ENCODE measurements around the gene OSBPL3. TPM values are rescaled to one million over a fixed set of nuclear protein-coding genes. Genes with fewer than 3 reads are reported as not detected.

OSBPL3 gene
- total RNA-seq, 1 experiment from 2014 or later: 36.8 TPM

DNA sequence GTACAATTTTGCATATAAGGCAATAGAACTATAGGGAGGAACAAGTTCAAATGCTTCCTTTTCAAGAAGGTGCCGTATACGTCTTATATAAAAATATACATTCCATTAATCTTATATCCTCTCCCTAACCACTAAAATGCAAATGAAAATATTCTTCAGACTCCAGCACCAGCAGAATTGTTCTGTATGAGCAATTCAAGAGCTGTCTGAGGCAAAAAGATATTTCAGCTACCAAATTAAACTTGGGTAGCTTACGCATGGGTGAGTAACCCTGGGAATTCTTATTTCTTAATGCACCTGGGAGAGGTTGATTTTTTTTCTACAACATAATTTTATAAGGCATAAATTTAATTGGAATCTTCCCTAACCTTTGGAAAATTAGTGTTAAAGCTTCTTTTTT lies 180.5 kb downstream of the OSBPL3 start:
- Histone ChIP-seq H3K4me2 (ENCODE audit: low read length) (no peak overlapping the region), H3K79me2 (ENCODE audit: insufficient read depth, low read length) (no peaks in the 10 kb centered on the region), H3K27ac (ENCODE audit: low read depth, low read length) (no peak overlapping the region), H3K4me3 (replicated peaks in 1 of 2; ENCODE audit: low read depth in 1 of 2, low read length in 2 of 2) (no peak overlapping the region), H3K4me1 (ENCODE audit: control insufficient read depth in 1 of 2, insufficient read depth in 2 of 2, low read length in 2 of 2) (no peaks in the 10 kb centered on the region), H3K9ac (ENCODE audit: low read length) (no peak overlapping the region), H4K20me1 (ENCODE audit: insufficient read depth) (no peaks in the 10 kb centered on the region), H3K9me3 (ENCODE audit: control insufficient read depth in 1 of 2, insufficient read depth in 1 of 2, low read depth in 1 of 2, low read length in 2 of 2) (no peaks in the 10 kb centered on the region), H3K27me3 (ENCODE audit: insufficient read depth, low read length) (no peaks in the 10 kb centered on the region), H3K9me2 (ENCODE audit: insufficient read depth) (no peaks in the 10 kb centered on the region), H3K36me3 (ENCODE audit: control insufficient read depth in 1 of 2, insufficient read depth in 2 of 2, low read length in 2 of 2) (peaks cover 8 to 12% of the 10 kb centered on the region in 2 experiments; a peak in 3 of 4 replicates), H2AFZ (ENCODE audit: low read depth, low read length, poor library complexity, severe bottlenecking) (no peak overlapping the region)
- DNase-seq (ENCODE audit: low read depth, low spot score) (no peak), ATAC-seq (no peak)
- CTCF ChIA-PET: interaction anchor here (1.8 kb wide), 1 partner anchor 13 kb away, joined by 10 read pairs; no protein-coding TSS in a partner anchor
- POLR2A ChIA-PET: no interaction called here
- TSS peak; percentile 12 for BruUV-seq (replicated peaks)
- no peak for TF ChIP-seq YY1 (IDR thresholded peaks at IDR 0.05; ENCODE audit: extremely low read depth, insufficient replicate concordance, low read depth, low read length)
- no peak for TF ChIP-seq ELF1 (IDR thresholded peaks at IDR 0.05; ENCODE audit: borderline replicate concordance, low read depth)
- no peak for TF ChIP-seq CBX3 (IDR thresholded peaks at IDR 0.05; ENCODE audit: low read depth)
- no peak for TF ChIP-seq SP1 (IDR thresholded peaks at IDR 0.05; ENCODE audit: low read depth)
- TF ChIP-seq EZH2 (IDR thresholded peaks at IDR 0.05): no peak
- no peak for TF ChIP-seq EZH2phosphoT487 (IDR thresholded peaks at IDR 0.05; ENCODE audit: borderline replicate concordance)
- TF ChIP-seq ZNF274 (IDR thresholded peaks at IDR 0.05; ENCODE audit: low read depth, low read length): no peak
- no peak for TF ChIP-seq EGR1 (IDR thresholded peaks at IDR 0.05; ENCODE audit: low read depth)
- no peak for TF ChIP-seq SIN3A (IDR thresholded peaks at IDR 0.05; ENCODE audit: low read depth)
- TF ChIP-seq POLR2A (IDR thresholded peaks at IDR 0.05; ENCODE audit: borderline replicate concordance, extremely low read depth, insufficient read depth, insufficient read length): no peak
- TF ChIP-seq, protein P1, sequence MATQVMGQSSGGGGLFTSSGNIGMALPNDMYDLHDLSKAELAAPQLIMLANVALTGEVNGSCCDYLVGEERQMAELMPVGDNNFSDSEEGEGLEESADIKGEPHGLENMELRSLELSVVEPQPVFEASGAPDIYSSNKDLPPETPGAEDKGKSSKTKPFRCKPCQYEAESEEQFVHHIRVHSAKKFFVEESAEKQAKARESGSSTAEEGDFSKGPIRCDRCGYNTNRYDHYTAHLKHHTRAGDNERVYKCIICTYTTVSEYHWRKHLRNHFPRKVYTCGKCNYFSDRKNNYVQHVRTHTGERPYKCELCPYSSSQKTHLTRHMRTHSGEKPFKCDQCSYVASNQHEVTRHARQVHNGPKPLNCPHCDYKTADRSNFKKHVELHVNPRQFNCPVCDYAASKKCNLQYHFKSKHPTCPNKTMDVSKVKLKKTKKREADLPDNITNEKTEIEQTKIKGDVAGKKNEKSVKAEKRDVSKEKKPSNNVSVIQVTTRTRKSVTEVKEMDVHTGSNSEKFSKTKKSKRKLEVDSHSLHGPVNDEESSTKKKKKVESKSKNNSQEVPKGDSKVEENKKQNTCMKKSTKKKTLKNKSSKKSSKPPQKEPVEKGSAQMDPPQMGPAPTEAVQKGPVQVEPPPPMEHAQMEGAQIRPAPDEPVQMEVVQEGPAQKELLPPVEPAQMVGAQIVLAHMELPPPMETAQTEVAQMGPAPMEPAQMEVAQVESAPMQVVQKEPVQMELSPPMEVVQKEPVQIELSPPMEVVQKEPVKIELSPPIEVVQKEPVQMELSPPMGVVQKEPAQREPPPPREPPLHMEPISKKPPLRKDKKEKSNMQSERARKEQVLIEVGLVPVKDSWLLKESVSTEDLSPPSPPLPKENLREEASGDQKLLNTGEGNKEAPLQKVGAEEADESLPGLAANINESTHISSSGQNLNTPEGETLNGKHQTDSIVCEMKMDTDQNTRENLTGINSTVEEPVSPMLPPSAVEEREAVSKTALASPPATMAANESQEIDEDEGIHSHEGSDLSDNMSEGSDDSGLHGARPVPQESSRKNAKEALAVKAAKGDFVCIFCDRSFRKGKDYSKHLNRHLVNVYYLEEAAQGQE (IDR thresholded peaks at IDR 0.05; ENCODE audit: low read depth): no peak
- TF ChIP-seq ZFX (IDR thresholded peaks at IDR 0.05): no peak
- no peak for TF ChIP-seq POLR2AphosphoS5 (IDR thresholded peaks at IDR 0.05; ENCODE audit: low read depth, low read length)
- TF ChIP-seq, protein P2, sequence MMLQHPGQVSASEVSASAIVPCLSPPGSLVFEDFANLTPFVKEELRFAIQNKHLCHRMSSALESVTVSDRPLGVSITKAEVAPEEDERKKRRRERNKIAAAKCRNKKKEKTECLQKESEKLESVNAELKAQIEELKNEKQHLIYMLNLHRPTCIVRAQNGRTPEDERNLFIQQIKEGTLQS (IDR thresholded peaks at IDR 0.05): no peak
- RAD21 ChIA-PET (ENCODE audit: low non-redundant PET in 1 of 2, low total read pairs in 2 of 2, uncharacterized antibody in 2 of 2, unreplicated experiment in 2 of 2): no interaction called here
- intact Hi-C loops (cut with micrococcal nuclease): no loop called here

Measured in HCT116 (cell line).